Measurements from ENCODE around the gene COG7. TPM values are rescaled to one million over a fixed set of nuclear protein-coding genes. Genes with fewer than 3 reads are reported as not detected.

COG7 gene
- total RNA-seq: 6.5 and 17.8 TPM in 2 replicates

DNA sequence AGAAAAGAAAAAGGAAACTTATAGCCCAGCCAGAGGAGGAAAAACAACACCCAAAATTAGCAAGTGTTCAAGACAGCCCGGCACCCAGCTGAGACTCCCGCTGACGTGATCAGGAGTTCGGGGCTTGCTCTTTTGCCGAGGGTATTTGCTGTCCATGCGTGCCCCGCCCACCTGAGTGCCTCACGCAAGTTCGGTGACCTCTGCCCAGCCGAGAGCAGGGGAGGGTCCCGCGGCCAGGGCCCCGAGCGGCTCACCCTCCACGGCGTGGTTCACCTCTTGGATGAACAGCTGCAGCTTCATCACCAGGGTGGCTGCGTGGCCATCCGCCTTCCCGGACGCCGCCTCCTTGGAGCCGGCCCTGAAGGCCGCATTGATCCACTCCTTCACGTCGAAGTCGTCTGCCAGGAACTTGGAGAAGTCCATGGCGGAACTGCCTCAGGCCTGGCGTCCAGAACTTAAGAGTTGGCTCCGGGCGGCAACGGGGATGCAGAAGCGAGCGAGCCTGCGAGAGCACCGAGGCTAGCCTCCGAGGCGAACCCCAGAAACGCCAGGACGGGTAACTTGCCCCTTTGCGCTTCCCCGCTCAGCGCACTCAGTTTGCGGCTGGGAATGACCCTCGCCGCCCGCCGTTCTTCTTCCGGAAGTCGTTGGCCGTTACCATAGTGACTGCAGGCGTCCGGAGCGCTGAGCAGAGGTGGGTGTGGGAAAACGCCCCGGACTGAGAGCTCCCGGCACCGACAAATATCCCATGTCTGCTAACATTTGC is at the start of gene COG7:
Gene COG7 (minus strand): TSS at position 618 of the 766 bp plus-strand sequence. CDS start 195 bp downstream, at position 423.

Other genes with a start within 250 kb of the COG7 start
- 0.32 and 4.0 TPM in 2 replicates for gene SCNN1B, start 150.9 kb downstream of the COG7 start, total RNA-seq
- gene GGA2, start 57.3 kb upstream of the COG7 start, total RNA-seq: 26.7 and 37.1 TPM in 2 replicates
- gene EARS2, start 104.2 kb upstream of the COG7 start, total RNA-seq: 10.0 and 36.1 TPM in 2 replicates
- gene UBFD1, start 104.5 kb upstream of the COG7 start, total RNA-seq: 35.3 and 54.8 TPM in 2 replicates
- 85.3 and 96.3 TPM in 2 replicates for gene NDUFAB1, start 143.1 kb upstream of the COG7 start, total RNA-seq
- 4.7 and 9.2 TPM in 2 replicates for gene PALB2, start 188.1 kb upstream of the COG7 start, total RNA-seq
- 29.1 and 75.8 TPM in 2 replicates for gene DCTN5, start 188.3 kb upstream of the COG7 start, total RNA-seq
- 13.8 and 21.9 TPM in 2 replicates for gene PLK1, start 225.7 kb upstream of the COG7 start, total RNA-seq

Measured in bladder microvascular endothelial cell (primary cell).